Skeletal muscle tissue (tissue), 5 donors: ENCODE results near the gene XAF1. TPM values are rescaled to one million over a fixed set of nuclear protein-coding genes. Genes with fewer than 3 reads are reported as not detected.

Experiments
- H3K27ac ChIP-seq: one replicate; pipeline ENCODE4 v1.7.0; 2013; ENCODE audit warnings: mild to moderate bottlenecking, low read depth, low read length, inconsistent platforms
- H3K27me3 ChIP-seq, 3 donors: one replicate each; pipeline ENCODE4 v1.7.0; 2013; ENCODE audit warnings: low read length in 3 of 3; ENCODE audit not compliant: control insufficient read depth in 3 of 3, insufficient read depth in 3 of 3
- H3K36me3 ChIP-seq, 3 donors: one replicate each; pipeline ENCODE4 v1.7.0; 2013; ENCODE audit warnings: low read length in 3 of 3; ENCODE audit not compliant: control insufficient read depth in 3 of 3, insufficient read depth in 3 of 3
- H3K4me1 ChIP-seq, 3 donors: one replicate each; pipeline ENCODE4 v1.7.0; 2013; ENCODE audit warnings: low read length in 3 of 3, mild to moderate bottlenecking in 3 of 3; ENCODE audit not compliant: control insufficient read depth in 3 of 3, insufficient read depth in 3 of 3
- H3K4me3 ChIP-seq, 3 donors: one replicate each; pipeline ENCODE4 v1.7.0; 2013; ENCODE audit warnings: low read length in 3 of 3
- H3K9ac ChIP-seq, 3 donors: one replicate each; pipeline ENCODE4 v1.7.0; 2013; ENCODE audit warnings: low read length in 3 of 3, mild to moderate bottlenecking in 3 of 3, moderate library complexity in 2 of 3, low read depth in 1 of 3
- H3K9me3 ChIP-seq, 3 donors: one replicate each; pipeline ENCODE4 v1.7.0; 2013; ENCODE audit warnings: low read length in 3 of 3; ENCODE audit not compliant: control insufficient read depth in 3 of 3
- small RNA-seq: library from RNA; depleted of rRNA; stranded (forward); fragments of <200 nt; gene quantifications from one replicate; pipeline ENCODE3, GENCODE V24; 2014
- total RNA-seq: library from RNA; depleted of rRNA; stranded (reverse); fragments of >200 nt; gene quantifications from one replicate; pipeline ENCODE4 v1.2.3, GENCODE V29; 2014
- donor health status: Osteomylitis.

The XAF1 gene
- total RNA-seq, 1 donor from 2014 or later: 7.3 TPM

GRCh38 chr17:6818938-6819337 is 63.1 kb downstream of the XAF1 start:
- peaks cover 0 to 4% (median 0%) of the 10 kb centered on the region in 3 donors for H3K27me3 ChIP-seq
- H3K9me3 ChIP-seq: no peaks in the 10 kb centered on the region
- no peak overlapping the region for H3K9ac ChIP-seq
- no peaks in the 10 kb centered on the region for H3K4me1 ChIP-seq
- H3K27ac ChIP-seq: no peak overlapping the region
- no peak overlapping the region for H3K4me3 ChIP-seq
- H3K36me3 ChIP-seq: no peaks in the 10 kb centered on the region

- Histone ChIP-seq H3K9ac (no peak overlapping the region), H3K27me3 (no peaks in the 10 kb centered on the region), H3K27ac (no peak overlapping the region), H3K36me3 (no peaks in the 10 kb centered on the region), H3K4me3 (no peak overlapping the region), H3K9me3 (no peaks in the 10 kb centered on the region), H3K4me1 (no peaks in the 10 kb centered on the region)
These were observed 67.2 kb downstream of the XAF1 start for GRCh38 chr17:6823011-6823442.

Small RNA genes lying within 50 kb of the gene (small RNA-seq; reads per million reads assigned to genes)
- gene AC004706.2: not detected

Other genes starting within 250 kb of the XAF1 start
- gene PITPNM3, start 199.5 kb upstream of the XAF1 start, total RNA-seq: 1.0 TPM
- gene KIAA0753, start 115.3 kb upstream of the XAF1 start, total RNA-seq: 11.5 TPM
- 8.4 TPM for gene TXNDC17, start 115.0 kb upstream of the XAF1 start, total RNA-seq
- 3.1 TPM for gene MED31, start 104.4 kb upstream of the XAF1 start, total RNA-seq
- not detected for gene C17orf100, start 104.3 kb upstream of the XAF1 start, total RNA-seq
- gene SLC13A5, start 42.7 kb upstream of the XAF1 start, total RNA-seq: not detected
- under 0.01 TPM for gene FBXO39, start 20.2 kb downstream of the XAF1 start, total RNA-seq
- not detected for gene TEKT1, start 75.7 kb downstream of the XAF1 start, total RNA-seq
- not detected for gene ALOX12, start 240.0 kb downstream of the XAF1 start, total RNA-seq